Calu3 (cell line): ENCODE data around the gene TFAP2E. TPM values are rescaled to one million over a fixed set of nuclear protein-coding genes. Genes with fewer than 3 reads are reported as not detected.
"Not testable (repeated sequence)": the region's sequence is repeated elsewhere in the genome, so short reads cannot be mapped to it uniquely, and the experiment has no call there.

Source experiments
- BruUV-seq: library from RNA; stranded (reverse); fragments of 400-500 nt; replicated peaks from 2 replicates; lab custom pipeline; 2021; lab: Mats Ljungman, UMichigan
- CTCF ChIA-PET: fragments of 300-600 bp; sonication (Branson Sonifier 250); formaldehyde crosslinking; loops from one replicate; lab custom pipeline; 2022; ENCODE audit warnings: antibody characterized with exemption; lab: Charles Lee
- DNase-seq: peaks from one replicate; pipeline ENCODE4 v3.0.0; 2022
- H3K27ac Mint-ChIP-seq: one replicate; pipeline ENCODE4 v1.8.0; 2022; ENCODE audit warnings: mixed read lengths; ENCODE audit not compliant: unreplicated experiment
- H3K27me3 Mint-ChIP-seq: one replicate; pipeline ENCODE4 v1.8.0; 2022; ENCODE audit warnings: mixed read lengths; ENCODE audit not compliant: unreplicated experiment
- H3K36me3 Mint-ChIP-seq: one replicate; pipeline ENCODE4 v1.8.0; 2022; ENCODE audit warnings: mild to moderate bottlenecking, moderate library complexity, mixed read lengths; ENCODE audit not compliant: insufficient read depth, unreplicated experiment
- H3K4me1 Mint-ChIP-seq: one replicate; pipeline ENCODE4 v1.8.0; 2022; ENCODE audit warnings: mild to moderate bottlenecking, low read depth, mixed read lengths; ENCODE audit not compliant: unreplicated experiment
- H3K4me3 Mint-ChIP-seq: one replicate; pipeline ENCODE4 v1.8.0; 2022; ENCODE audit warnings: mild to moderate bottlenecking, low read depth, moderate library complexity, mixed read lengths; ENCODE audit not compliant: unreplicated experiment
- H3K9me3 Mint-ChIP-seq: one replicate; pipeline ENCODE4 v1.8.0; 2022; ENCODE audit warnings: low read depth, mixed read lengths; ENCODE audit not compliant: unreplicated experiment
- intact Hi-C: fragments of 100-400 bp; cut with micrococcal nuclease; formaldehyde crosslinking; loops from one replicate; pipeline ENCODE4 v1.10.0; 2022; ENCODE audit not compliant: unreplicated experiment
- total RNA-seq: library from RNA; stranded (reverse); gene quantifications from 2 replicates; pipeline ENCODE4 v1.2.3, GENCODE V29; 2022
- TF ChIP-seq, protein P1 (sequence below): fragments of 200-600 bp; IDR thresholded peaks from one replicate; pipeline ENCODE4 v1.8.0; 2022; ENCODE audit warnings: antibody characterized with exemption; ENCODE audit not compliant: unreplicated experiment

Gene TFAP2E
- total RNA-seq, 1 experiment from 2014 or later, result 0.26 TPM

DNA sequence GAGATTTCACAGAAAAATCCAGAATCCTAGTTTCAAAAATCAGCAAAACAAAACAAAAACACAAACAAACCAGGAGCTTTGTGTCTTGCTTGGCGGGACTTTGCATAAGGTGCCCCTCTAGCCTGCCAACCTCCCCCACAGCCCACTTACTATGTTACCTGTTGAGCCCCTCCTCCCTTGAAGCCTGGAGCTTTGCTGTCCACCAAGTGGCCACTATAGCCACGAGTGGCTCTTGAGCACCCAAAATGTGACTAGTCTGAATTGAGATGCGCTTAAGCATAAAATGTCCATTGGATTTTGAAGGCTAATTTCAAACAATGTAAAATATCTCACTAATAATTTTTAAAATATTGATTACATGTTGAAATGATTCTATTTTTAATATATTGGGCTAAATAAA is 12.2 kb downstream of the TFAP2E start:
- no peak overlapping the region for H3K27ac Mint-ChIP-seq
- no peak for DNase-seq
- no peaks in the 10 kb centered on the region for H3K27me3 Mint-ChIP-seq
- TF ChIP-seq, protein P1, sequence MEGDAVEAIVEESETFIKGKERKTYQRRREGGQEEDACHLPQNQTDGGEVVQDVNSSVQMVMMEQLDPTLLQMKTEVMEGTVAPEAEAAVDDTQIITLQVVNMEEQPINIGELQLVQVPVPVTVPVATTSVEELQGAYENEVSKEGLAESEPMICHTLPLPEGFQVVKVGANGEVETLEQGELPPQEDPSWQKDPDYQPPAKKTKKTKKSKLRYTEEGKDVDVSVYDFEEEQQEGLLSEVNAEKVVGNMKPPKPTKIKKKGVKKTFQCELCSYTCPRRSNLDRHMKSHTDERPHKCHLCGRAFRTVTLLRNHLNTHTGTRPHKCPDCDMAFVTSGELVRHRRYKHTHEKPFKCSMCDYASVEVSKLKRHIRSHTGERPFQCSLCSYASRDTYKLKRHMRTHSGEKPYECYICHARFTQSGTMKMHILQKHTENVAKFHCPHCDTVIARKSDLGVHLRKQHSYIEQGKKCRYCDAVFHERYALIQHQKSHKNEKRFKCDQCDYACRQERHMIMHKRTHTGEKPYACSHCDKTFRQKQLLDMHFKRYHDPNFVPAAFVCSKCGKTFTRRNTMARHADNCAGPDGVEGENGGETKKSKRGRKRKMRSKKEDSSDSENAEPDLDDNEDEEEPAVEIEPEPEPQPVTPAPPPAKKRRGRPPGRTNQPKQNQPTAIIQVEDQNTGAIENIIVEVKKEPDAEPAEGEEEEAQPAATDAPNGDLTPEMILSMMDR, result no peak
- no peak overlapping the region for H3K4me3 Mint-ChIP-seq
- H3K36me3 Mint-ChIP-seq, result peaks cover 4% of the 10 kb centered on the region
- intact Hi-C loops, result no loop called here
- CTCF ChIA-PET, result no interaction called here
- H3K4me1 Mint-ChIP-seq, result no peaks in the 10 kb centered on the region
- no peaks in the 10 kb centered on the region for H3K9me3 Mint-ChIP-seq
- BruUV-seq, result no TSS peak

DNA sequence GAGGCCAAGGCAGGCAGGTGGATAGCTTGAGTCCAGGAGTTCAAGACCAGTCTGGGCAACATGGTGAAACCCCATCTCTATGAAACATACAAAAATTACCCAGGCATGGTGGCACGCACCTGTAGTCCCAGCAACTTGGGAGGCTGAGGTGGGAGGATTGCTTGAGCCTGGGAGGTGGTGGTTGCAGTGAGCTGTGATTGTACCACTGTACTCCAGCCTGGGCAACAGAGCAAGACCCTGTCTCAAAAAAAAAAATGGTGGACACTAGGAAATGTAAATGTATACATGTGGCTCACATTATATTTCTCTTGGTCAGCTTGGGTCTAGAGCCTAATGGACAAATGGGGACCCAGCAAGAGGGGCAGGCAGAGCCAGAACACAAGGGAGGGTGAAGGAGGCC is 12.7 kb downstream of the TFAP2E start:
- BruUV-seq, intact Hi-C loops, H3K27me3 Mint-ChIP-seq, H3K9me3 Mint-ChIP-seq, H3K27ac Mint-ChIP-seq, H3K4me1 Mint-ChIP-seq, DNase-seq, H3K4me3 Mint-ChIP-seq, H3K36me3 Mint-ChIP-seq: not testable (repeated sequence)
- CTCF ChIA-PET, result interaction anchor here (0.7 kb wide), 1 partner anchor 58 kb away, joined by 4 read pairs; no protein-coding TSS in a partner anchor

- BruUV-seq, result no TSS peak
- no peaks in the 10 kb centered on the region for H3K4me1 Mint-ChIP-seq
- H3K36me3 Mint-ChIP-seq, result peaks cover 4% of the 10 kb centered on the region
- H3K9me3 Mint-ChIP-seq, result no peaks in the 10 kb centered on the region
- intact Hi-C loops, result no loop called here
- no peaks in the 10 kb centered on the region for H3K27me3 Mint-ChIP-seq
- DNase-seq, result no peak
- TF ChIP-seq, protein P1, result no peak
- no peak overlapping the region for H3K27ac Mint-ChIP-seq
- H3K4me3 Mint-ChIP-seq, result no peak overlapping the region
- CTCF ChIA-PET, result interaction anchor here (0.7 kb wide), 1 partner anchor 117 kb away, joined by 3 read pairs; no protein-coding TSS in a partner anchor
Measured at GRCh38 chr1:35586808-35587207, 13.7 kb downstream of the TFAP2E start.

DNA sequence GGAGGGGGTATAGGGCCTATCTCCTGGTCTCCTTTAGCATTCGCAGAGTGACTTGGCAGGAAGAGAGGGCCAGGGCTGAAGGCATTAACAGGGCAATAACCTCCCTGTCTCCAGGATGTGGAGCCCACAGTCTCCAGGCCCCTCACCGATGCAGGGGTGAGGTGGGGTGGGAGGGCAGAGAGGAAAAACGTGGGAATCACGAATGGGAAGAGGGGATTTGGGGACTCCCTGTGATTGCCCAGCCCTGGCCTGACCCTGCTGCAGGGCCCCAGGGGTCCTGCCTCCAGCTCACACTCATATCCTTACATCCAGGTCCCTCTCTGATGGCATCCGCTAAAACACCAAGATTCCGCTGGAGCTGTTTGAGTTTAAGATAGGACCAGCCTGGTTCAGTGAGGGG is 14.6 kb downstream of the TFAP2E start:
- DNase-seq, result no peak
- Mint-ChIP-seq H3K4me3 (no peak overlapping the region), H3K9me3 (no peaks in the 10 kb centered on the region), H3K27me3 (no peaks in the 10 kb centered on the region), H3K27ac (no peak overlapping the region), H3K36me3 (peaks cover 4% of the 10 kb centered on the region), H3K4me1 (no peaks in the 10 kb centered on the region)
- TF ChIP-seq, protein P1, result no peak
- no TSS peak for BruUV-seq
- intact Hi-C loops, result no loop called here
- CTCF ChIA-PET, result interaction anchor here (0.7 kb wide), 1 partner anchor 116 kb away, joined by 3 read pairs; no protein-coding TSS in a partner anchor

GRCh38 chr1:35588197-35588910 is 15.2 kb downstream of the TFAP2E start:
- no peaks in the 10 kb centered on the region for H3K9me3 Mint-ChIP-seq
- no peaks in the 10 kb centered on the region for H3K27me3 Mint-ChIP-seq
- H3K27ac Mint-ChIP-seq, result no peak overlapping the region
- intact Hi-C loops, result no loop called here
- peaks cover 4% of the 10 kb centered on the region for H3K36me3 Mint-ChIP-seq
- CTCF ChIA-PET, result no interaction called here
- no peaks in the 10 kb centered on the region for H3K4me1 Mint-ChIP-seq
- no peak overlapping the region for H3K4me3 Mint-ChIP-seq
- no TSS peak for BruUV-seq
- TF ChIP-seq, protein P1, result no peak
- no peak for DNase-seq
